ENCODE data around the gene SORCS2. TPM values are rescaled to one million over a fixed set of nuclear protein-coding genes. Genes with fewer than 3 reads are reported as not detected.

Gene SORCS2
- total RNA-seq, 5 donors from 2014 or later (not counting 1 experiment from before 2014, with no cell fraction given): 0.22 TPM; not detected in 4

DNA sequence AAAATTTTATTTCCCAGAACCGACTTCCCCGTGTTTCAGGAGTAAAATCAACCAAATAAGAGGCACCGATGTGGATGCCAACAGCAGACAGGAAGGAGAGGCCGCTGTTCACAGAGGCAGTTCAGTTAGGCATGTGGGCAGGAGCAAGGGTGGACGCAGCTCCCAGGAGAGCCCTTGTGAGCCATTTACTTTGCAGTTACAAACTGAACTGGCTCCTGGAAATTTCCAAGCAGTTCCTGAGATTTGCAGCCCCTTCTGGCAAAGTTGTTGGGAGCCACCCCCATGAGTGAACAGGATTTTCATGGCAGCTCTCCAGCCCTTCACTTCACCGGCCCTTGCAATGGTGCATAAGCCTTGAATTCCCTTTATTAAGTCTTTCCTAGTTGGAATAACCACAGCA lies 558.2 kb downstream of the SORCS2 start:
- 66% methylated on average over 6 of the region's 6 CpGs for WGBS (ENCODE audit: insufficient coverage)
- peaks cover 3 to 4% of the 10 kb centered on the region in 2 experiments for H3K4me1 ChIP-seq (ENCODE audit: control insufficient read depth in 1 of 2, extremely low read depth in 1 of 2, insufficient read depth in 2 of 2, low read length in 2 of 2)
- no peaks in the 10 kb centered on the region for H3K36me3 ChIP-seq (ENCODE audit: control insufficient read depth in 2 of 2, extremely low read depth in 1 of 2, insufficient read depth in 1 of 2, low read length in 1 of 2)
- Mint-ChIP-seq H3K9me3 (peaks cover 0 to 3% (median 0%) of the 10 kb centered on the region in 3 donors), H3K27me3 (no peaks in the 10 kb centered on the region), H3K4me1 (peaks cover 13 to 24% (median 17%) of the 10 kb centered on the region in 3 donors), H3K4me3 (no peak overlapping the region), H3K36me3 (no peaks in the 10 kb centered on the region), H3K27ac (peak overlapping the region in 1 of 2 donors; percentile 74)
- no peaks in the 10 kb centered on the region for H3K9me3 ChIP-seq
- ChIA-PET POLR2A (no interaction called here), CTCF (no interaction called here)
- H3K27me3 ChIP-seq (replicated peaks in 1 of 2; ENCODE audit: control insufficient read depth in 2 of 2, extremely low read depth in 1 of 2, insufficient read depth in 2 of 2, low read length in 1 of 2): peaks cover 0 to 6% of the 10 kb centered on the region in 2 experiments
- ATAC-seq (replicated peaks in 1 of 4) (no peak), DNase-seq (no peak)
- H3K4me3 ChIP-seq (ENCODE audit: control insufficient read depth in 1 of 2, extremely low read depth in 1 of 2, low read length in 1 of 2): no peak overlapping the region
- H3K27ac ChIP-seq (ENCODE audit: low read length): no peak overlapping the region

DNA sequence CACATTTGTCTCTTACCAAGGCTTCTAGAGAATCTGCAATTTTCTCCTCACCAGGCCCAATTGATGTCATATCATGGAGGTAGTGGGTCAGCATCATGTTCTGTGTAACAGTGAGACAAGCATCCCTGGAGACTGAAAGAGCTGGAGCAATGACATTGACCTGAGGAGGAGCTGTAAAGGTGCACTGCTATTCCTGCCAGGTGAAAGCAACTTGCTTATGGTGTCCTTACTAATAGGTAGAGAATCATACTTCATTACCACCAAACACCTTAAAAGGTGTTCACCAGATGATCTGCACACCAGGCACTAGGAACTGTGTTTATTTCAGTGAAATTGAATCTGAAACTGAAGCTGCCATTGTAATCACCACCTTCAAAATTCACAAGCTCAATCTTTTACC lies 558.6 kb downstream of the SORCS2 start:
- CTCF ChIA-PET: no interaction called here
- DNase-seq (no peak), ATAC-seq (replicated peaks in 1 of 4) (no peak)
- H3K27me3 Mint-ChIP-seq: no peaks in the 10 kb centered on the region
- no peaks in the 10 kb centered on the region for H3K36me3 Mint-ChIP-seq
- POLR2A ChIA-PET: no interaction called here
- peaks cover 0 to 3% (median 0%) of the 10 kb centered on the region in 3 donors for H3K9me3 Mint-ChIP-seq
- Histone ChIP-seq H3K4me3 (ENCODE audit: control insufficient read depth in 1 of 2, extremely low read depth in 1 of 2, low read length in 1 of 2) (no peak overlapping the region), H3K4me1 (ENCODE audit: control insufficient read depth in 1 of 2, extremely low read depth in 1 of 2, insufficient read depth in 2 of 2, low read length in 2 of 2) (peaks cover 3 to 4% of the 10 kb centered on the region in 2 experiments), H3K27me3 (replicated peaks in 1 of 2; ENCODE audit: control insufficient read depth in 2 of 2, extremely low read depth in 1 of 2, insufficient read depth in 2 of 2, low read length in 1 of 2) (peaks cover 0 to 6% of the 10 kb centered on the region in 2 experiments), H3K9me3 (no peaks in the 10 kb centered on the region), H3K36me3 (ENCODE audit: control insufficient read depth in 2 of 2, extremely low read depth in 1 of 2, insufficient read depth in 1 of 2, low read length in 1 of 2) (no peaks in the 10 kb centered on the region), H3K27ac (ENCODE audit: low read length) (no peak overlapping the region)
- H3K4me1 Mint-ChIP-seq: peaks cover 13 to 24% (median 17%) of the 10 kb centered on the region in 3 donors
- H3K27ac Mint-ChIP-seq: no peak overlapping the region
- no peak overlapping the region for H3K4me3 Mint-ChIP-seq

DNA sequence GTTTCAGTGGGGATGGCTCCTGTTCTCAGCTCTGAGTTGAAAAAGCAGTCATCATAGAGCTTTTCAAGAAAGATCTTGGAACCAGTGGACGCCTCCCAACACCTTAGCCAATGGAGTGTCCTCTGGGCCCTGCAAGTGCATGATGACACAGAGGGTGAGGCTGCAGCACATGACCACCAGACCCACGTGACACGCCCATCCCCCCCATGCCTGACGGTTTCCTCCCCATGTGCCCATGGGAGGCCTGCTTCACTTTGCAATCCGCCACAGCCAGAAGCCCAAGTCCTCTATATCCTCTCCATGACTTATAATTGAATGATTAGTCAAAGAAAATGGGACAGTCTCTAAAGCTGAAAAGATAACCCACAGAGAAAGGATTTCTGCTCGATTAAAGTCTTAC lies 560.3 kb downstream of the SORCS2 start:
- no peak for DNase-seq
- POLR2A ChIA-PET: no interaction called here
- Mint-ChIP-seq H3K36me3 (no peaks in the 10 kb centered on the region), H3K9me3 (peaks cover 0 to 3% (median 0%) of the 10 kb centered on the region in 3 donors), H3K27me3 (no peaks in the 10 kb centered on the region), H3K27ac (no peak overlapping the region), H3K4me3 (no peak overlapping the region), H3K4me1 (peaks cover 13 to 27% (median 17%) of the 10 kb centered on the region in 3 donors)
- Histone ChIP-seq H3K9me3 (no peaks in the 10 kb centered on the region), H3K4me1 (ENCODE audit: control insufficient read depth in 1 of 2, extremely low read depth in 1 of 2, insufficient read depth in 2 of 2, low read length in 2 of 2) (peaks cover 3 to 9% of the 10 kb centered on the region in 2 experiments), H3K4me3 (ENCODE audit: control insufficient read depth in 1 of 2, extremely low read depth in 1 of 2, low read length in 1 of 2) (no peak overlapping the region), H3K27me3 (replicated peaks in 1 of 2; ENCODE audit: control insufficient read depth in 2 of 2, extremely low read depth in 1 of 2, insufficient read depth in 2 of 2, low read length in 1 of 2) (peaks cover 0 to 2% of the 10 kb centered on the region in 2 experiments), H3K27ac (ENCODE audit: low read length) (no peak overlapping the region), H3K36me3 (ENCODE audit: control insufficient read depth in 2 of 2, extremely low read depth in 1 of 2, insufficient read depth in 1 of 2, low read length in 1 of 2) (no peaks in the 10 kb centered on the region)
- no peak for ATAC-seq (replicated peaks in 1 of 4)
- CTCF ChIA-PET: no interaction called here
- WGBS (ENCODE audit: insufficient coverage): 86% methylated on average over 5 of the region's 6 CpGs

DNA sequence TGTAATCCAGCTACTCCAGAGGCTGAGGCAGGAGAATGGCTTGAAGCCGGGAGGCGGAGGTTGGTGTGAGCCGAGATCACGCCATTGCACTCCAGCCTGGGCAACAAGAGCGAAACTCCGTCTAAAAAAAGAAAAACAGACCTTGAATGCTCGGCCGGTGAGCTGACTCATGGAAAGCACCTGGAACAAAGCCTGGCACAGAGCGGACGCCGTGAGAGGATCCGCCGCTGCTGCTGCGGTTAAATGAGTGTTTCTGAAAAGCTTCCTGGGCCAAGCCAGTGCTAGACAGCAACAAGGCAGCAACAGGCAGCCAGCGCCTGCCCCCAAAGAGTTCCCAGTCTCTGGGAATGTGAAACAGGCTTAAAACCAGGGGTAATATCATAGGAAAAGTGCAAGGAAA lies 560.9 kb downstream of the SORCS2 start:
- peaks cover 13 to 32% (median 22%) of the 10 kb centered on the region in 3 donors for H3K4me1 Mint-ChIP-seq
- H3K9me3 Mint-ChIP-seq: peaks cover 0 to 3% (median 0%) of the 10 kb centered on the region in 3 donors
- no peak overlapping the region for H3K27ac ChIP-seq (ENCODE audit: low read length)
- H3K27me3 ChIP-seq (replicated peaks in 1 of 2; ENCODE audit: control insufficient read depth in 2 of 2, extremely low read depth in 1 of 2, insufficient read depth in 2 of 2, low read length in 1 of 2): no peaks in the 10 kb centered on the region
- ChIA-PET CTCF (no interaction called here), POLR2A (no interaction called here)
- 96% methylated on average over 15 of the region's 15 CpGs for WGBS (ENCODE audit: insufficient coverage)
- H3K36me3 Mint-ChIP-seq: no peaks in the 10 kb centered on the region
- H3K27ac Mint-ChIP-seq: no peak overlapping the region
- H3K4me1 ChIP-seq (ENCODE audit: control insufficient read depth in 1 of 2, extremely low read depth in 1 of 2, insufficient read depth in 2 of 2, low read length in 2 of 2): peaks cover 7 to 15% of the 10 kb centered on the region in 2 experiments
- DNase-seq: no peak
- H3K4me3 Mint-ChIP-seq: no peak overlapping the region
- no peaks in the 10 kb centered on the region for H3K27me3 Mint-ChIP-seq
- H3K9me3 ChIP-seq: no peaks in the 10 kb centered on the region
- no peaks in the 10 kb centered on the region for H3K36me3 ChIP-seq (ENCODE audit: control insufficient read depth in 2 of 2, extremely low read depth in 1 of 2, insufficient read depth in 1 of 2, low read length in 1 of 2)
- H3K4me3 ChIP-seq (ENCODE audit: control insufficient read depth in 1 of 2, extremely low read depth in 1 of 2, low read length in 1 of 2): no peak overlapping the region
- ATAC-seq (replicated peaks in 1 of 4): no peak

DNA sequence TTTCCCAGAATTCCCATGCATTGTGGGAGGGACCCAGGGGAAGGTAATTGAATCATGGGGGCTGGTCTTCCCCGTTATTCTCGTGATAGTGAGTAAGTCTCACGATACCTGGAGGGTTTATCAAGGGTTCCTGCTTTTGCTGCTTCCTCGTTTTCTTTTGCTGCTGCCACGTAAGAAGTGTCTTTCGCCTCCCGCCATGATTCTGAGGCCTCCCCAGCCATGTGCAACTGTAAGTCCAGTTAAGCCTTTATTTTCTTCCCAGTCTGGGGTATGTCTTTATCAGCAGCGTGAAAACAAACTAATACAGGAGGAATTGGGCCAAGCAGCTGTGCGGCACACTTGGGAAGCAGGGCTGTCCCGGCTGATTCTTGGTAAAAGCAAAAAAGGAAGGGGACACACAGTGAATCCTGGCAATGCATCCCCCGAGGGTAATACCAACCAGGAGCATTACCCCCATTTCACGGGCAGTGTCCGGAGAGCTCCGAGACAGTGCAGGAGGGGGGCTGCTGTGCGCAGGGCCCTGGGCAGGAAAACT lies 561.7 kb downstream of the SORCS2 start:
- POLR2A ChIA-PET: no interaction called here
- Mint-ChIP-seq H3K36me3 (no peaks in the 10 kb centered on the region), H3K9me3 (peaks cover 0 to 3% (median 0%) of the 10 kb centered on the region in 3 donors), H3K27me3 (no peaks in the 10 kb centered on the region), H3K27ac (no peak overlapping the region), H3K4me3 (no peak overlapping the region), H3K4me1 (peaks cover 9 to 32% (median 24%) of the 10 kb centered on the region in 3 donors)
- H3K9me3 ChIP-seq: no peaks in the 10 kb centered on the region
- H3K36me3 ChIP-seq (ENCODE audit: control insufficient read depth in 2 of 2, extremely low read depth in 1 of 2, insufficient read depth in 1 of 2, low read length in 1 of 2): no peaks in the 10 kb centered on the region
- WGBS (ENCODE audit: insufficient coverage): 84% methylated on average over 4 of the region's 15 CpGs
- CTCF ChIA-PET: no interaction called here
- H3K4me1 ChIP-seq (ENCODE audit: control insufficient read depth in 1 of 2, extremely low read depth in 1 of 2, insufficient read depth in 2 of 2, low read length in 2 of 2): peaks cover 12 to 20% of the 10 kb centered on the region in 2 experiments
- DNase-seq (no peak), ATAC-seq (replicated peaks in 1 of 4) (no peak)
- H3K4me3 ChIP-seq (ENCODE audit: control insufficient read depth in 1 of 2, extremely low read depth in 1 of 2, low read length in 1 of 2): no peak overlapping the region
- H3K27me3 ChIP-seq (replicated peaks in 1 of 2; ENCODE audit: control insufficient read depth in 2 of 2, extremely low read depth in 1 of 2, insufficient read depth in 2 of 2, low read length in 1 of 2): no peaks in the 10 kb centered on the region
- no peak overlapping the region for H3K27ac ChIP-seq (ENCODE audit: low read length)

DNA sequence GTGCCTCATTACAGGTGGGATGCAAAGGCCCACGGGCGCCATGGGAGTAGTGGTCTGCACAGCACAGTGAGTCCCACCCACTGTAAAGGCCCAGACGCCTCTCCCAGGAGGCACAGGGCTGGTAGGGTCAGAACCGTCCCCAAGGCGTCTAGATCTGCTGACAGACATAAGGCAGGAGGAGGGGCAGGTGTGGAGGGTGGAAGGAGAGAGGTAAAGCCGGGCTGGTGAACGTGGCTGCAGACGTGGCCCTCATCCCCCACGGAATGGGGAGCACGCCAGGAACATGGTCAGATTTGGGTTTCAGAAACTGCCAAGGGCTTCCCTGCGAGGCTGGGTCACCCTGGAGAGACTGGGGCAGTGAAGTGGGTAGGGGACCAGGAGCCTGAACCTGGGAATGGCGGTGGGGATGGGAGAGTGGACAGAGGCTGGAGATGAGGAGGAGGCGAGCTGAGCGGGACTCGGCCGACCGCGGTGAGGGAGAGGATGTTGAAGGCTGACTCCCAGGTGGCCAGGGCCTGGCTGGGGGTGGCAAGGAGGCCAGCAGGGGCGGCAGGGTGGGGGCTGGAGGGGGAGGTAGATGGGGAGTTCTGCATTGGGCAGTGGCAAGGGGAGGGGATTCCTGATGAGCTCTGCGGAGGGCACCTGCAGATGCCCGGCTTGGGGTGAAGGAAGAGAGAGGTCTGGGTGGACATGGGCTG lies 562.4 kb downstream of the SORCS2 start:
- Mint-ChIP-seq H3K27me3 (no peaks in the 10 kb centered on the region), H3K4me3 (no peak overlapping the region), H3K27ac (no peak overlapping the region), H3K36me3 (no peaks in the 10 kb centered on the region), H3K4me1 (peaks cover 8 to 33% (median 26%) of the 10 kb centered on the region in 3 donors), H3K9me3 (peaks cover 0 to 3% (median 0%) of the 10 kb centered on the region in 3 donors)
- H3K36me3 ChIP-seq (ENCODE audit: control insufficient read depth in 2 of 2, extremely low read depth in 1 of 2, insufficient read depth in 1 of 2, low read length in 1 of 2): no peaks in the 10 kb centered on the region
- 77% methylated on average over 11 of the region's 21 CpGs for WGBS (ENCODE audit: insufficient coverage)
- CTCF ChIA-PET: no interaction called here
- DNase-seq (no peak), ATAC-seq (replicated peaks in 1 of 4) (no peak)
- H3K27ac ChIP-seq (ENCODE audit: low read length): no peak overlapping the region
- POLR2A ChIA-PET: interaction anchor here in 1 of 2 donors (0.6 kb wide), 1 partner anchor 182 kb away, joined by 3 read pairs; no protein-coding TSS in a partner anchor
- no peaks in the 10 kb centered on the region for H3K27me3 ChIP-seq (replicated peaks in 1 of 2; ENCODE audit: control insufficient read depth in 2 of 2, extremely low read depth in 1 of 2, insufficient read depth in 2 of 2, low read length in 1 of 2)
- H3K4me3 ChIP-seq (ENCODE audit: control insufficient read depth in 1 of 2, extremely low read depth in 1 of 2, low read length in 1 of 2): no peak overlapping the region
- peaks cover 14 to 23% of the 10 kb centered on the region in 2 experiments for H3K4me1 ChIP-seq (ENCODE audit: control insufficient read depth in 1 of 2, extremely low read depth in 1 of 2, insufficient read depth in 2 of 2, low read length in 2 of 2)
- H3K9me3 ChIP-seq: no peaks in the 10 kb centered on the region
